SU-DHL-6 (cell line): ENCODE measurements around the gene LETM1.

ENCODE experiments used
- CTCF ChIP-seq: fragments of 200-600 bp; sonication (generic); IDR thresholded peaks from one replicate; pipeline ENCODE4 v1.5.1; 2017; ENCODE audit warnings: antibody characterized with exemption, mild to moderate bottlenecking, low read length, moderate library complexity; ENCODE audit not compliant: insufficient read depth, poor library complexity, severe bottlenecking
- EZH2phosphoT487 ChIP-seq: fragments of 200-600 bp; sonication (generic), shearing (Covaris generic); conservative IDR thresholded peaks from 2 replicates; pipeline ENCODE4 v1.6.1; 2018; ENCODE audit warnings: mild to moderate bottlenecking, antibody characterized with exemption, low read length, moderate library complexity, mixed read lengths

DNA sequence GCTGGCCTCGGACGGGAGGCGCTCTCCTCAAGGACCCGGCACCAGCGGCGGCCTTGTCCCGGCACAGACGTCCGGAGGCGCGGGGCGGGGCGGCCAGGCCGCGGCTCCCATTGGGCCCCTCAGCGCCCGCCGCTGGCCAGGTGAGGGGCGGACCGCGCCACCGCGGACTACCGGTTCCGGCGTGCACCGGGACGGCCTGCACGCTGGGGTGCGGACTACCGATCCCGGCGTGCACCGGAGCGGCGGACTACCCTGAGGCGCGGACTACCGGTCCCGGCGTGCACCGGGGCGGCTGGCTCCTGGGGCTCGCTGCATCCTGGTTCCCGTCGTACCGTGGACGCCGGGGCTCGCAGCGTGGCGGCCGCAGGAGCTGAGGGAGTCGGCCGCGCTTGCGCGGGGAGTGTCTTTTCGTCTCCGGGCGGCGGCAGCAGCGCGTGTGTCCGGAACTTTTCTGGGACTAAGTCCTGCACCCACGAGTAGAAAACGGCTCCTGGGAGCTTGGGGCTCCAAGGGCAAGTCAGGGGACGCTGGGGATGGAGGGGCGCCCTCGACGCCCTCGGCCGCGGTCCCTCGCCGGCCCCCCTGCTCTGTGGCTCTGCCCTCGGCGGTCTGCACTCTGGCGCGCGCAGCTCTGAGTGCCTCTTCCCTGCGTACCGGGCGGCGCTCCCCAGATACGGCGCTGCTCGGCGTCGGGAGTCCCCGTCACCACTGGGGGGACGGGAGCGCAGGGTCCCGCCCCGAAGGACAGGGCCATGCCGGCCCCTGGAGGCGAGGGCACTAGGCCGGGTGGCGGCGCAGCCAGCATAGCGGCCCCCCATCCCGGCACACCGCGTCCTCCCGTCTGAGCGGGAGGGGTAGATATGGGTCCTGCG, at the start of gene LETM1:
- no peak for TF ChIP-seq CTCF
- TF ChIP-seq EZH2phosphoT487, result no peak
